H9 (cell line): ENCODE results near the gene C1QB. TPM values are rescaled to one million over a fixed set of nuclear protein-coding genes. Genes with fewer than 3 reads are reported as not detected.

Experiments used
- DNase-seq: peaks from one replicate; pipeline ENCODE4 v3.0.0-alpha.2; 2017
- H2AFZ ChIP-seq: one replicate; pipeline ENCODE4 v1.6.1; 2013; ENCODE audit warnings: mild to moderate bottlenecking, low read length, control low read depth, moderate library complexity
- H2AK5ac ChIP-seq: 2 replicates; pipeline ENCODE4 v1.6.1; 2013; ENCODE audit warnings: low read length, control low read depth, mixed read lengths; ENCODE audit not compliant: insufficient read length
- H2BK120ac ChIP-seq: one replicate; pipeline ENCODE4 v1.6.1; 2013; ENCODE audit warnings: low read depth, mild to moderate bottlenecking, low read length, control low read depth, inconsistent platforms; ENCODE audit not compliant: poor library complexity, severe bottlenecking
- H2BK12ac ChIP-seq: 2 replicates; pipeline ENCODE4 v1.6.1; 2013; ENCODE audit warnings: low read length, control low read depth, mixed read lengths, low read depth; ENCODE audit not compliant: insufficient read length
- H2BK15ac ChIP-seq: 2 replicates; pipeline ENCODE4 v1.6.1; 2013; ENCODE audit warnings: low read depth, low read length, control low read depth
- H2BK20ac ChIP-seq: one replicate; pipeline ENCODE4 v1.6.1; 2013; ENCODE audit warnings: low read depth, mild to moderate bottlenecking, low read length, control low read depth, inconsistent platforms; ENCODE audit not compliant: poor library complexity, severe bottlenecking
- H2BK5ac ChIP-seq: 2 replicates; pipeline ENCODE4 v1.6.1; 2013; ENCODE audit warnings: low read length, control low read depth, mixed read lengths; ENCODE audit not compliant: insufficient read length
- H3K14ac ChIP-seq: 2 replicates; pipeline ENCODE4 v1.6.1; 2013; ENCODE audit warnings: low read length, control low read depth; ENCODE audit not compliant: insufficient read depth
- H3K18ac ChIP-seq: 2 replicates; pipeline ENCODE4 v1.6.1; 2013; ENCODE audit warnings: low read depth, mild to moderate bottlenecking, mixed read lengths, low read length, control low read depth; ENCODE audit not compliant: insufficient read length
- H3K23ac ChIP-seq: 2 replicates; pipeline ENCODE4 v1.6.1; 2013; ENCODE audit warnings: low read length, control low read depth, mixed read lengths, low read depth; ENCODE audit not compliant: insufficient read length
- H3K23me2 ChIP-seq: 2 replicates; pipeline ENCODE4 v1.6.1; 2013; ENCODE audit warnings: low read depth, mild to moderate bottlenecking, mixed read lengths, low read length, control low read depth; ENCODE audit not compliant: insufficient read length, poor library complexity, severe bottlenecking
- H3K27ac ChIP-seq: 2 replicates; pipeline ENCODE4 v1.5.1; 2013; ENCODE audit warnings: low read length, control low read depth, mixed read lengths, low read depth; ENCODE audit not compliant: insufficient read length
- H3K27me3 ChIP-seq: 2 replicates; pipeline ENCODE4 v1.6.1; 2013; ENCODE audit warnings: low read length, control low read depth, inconsistent platforms; ENCODE audit not compliant: insufficient read depth
- H3K4ac ChIP-seq: 2 replicates; pipeline ENCODE4 v1.6.1; 2013; ENCODE audit warnings: low read depth, mild to moderate bottlenecking, control low read depth, inconsistent platforms, low read length, moderate library complexity
- H3K4me1 ChIP-seq: 2 replicates; pipeline ENCODE4 v1.6.1; 2013; ENCODE audit warnings: low read length, control low read depth, inconsistent platforms; ENCODE audit not compliant: insufficient read depth
- H3K4me2 ChIP-seq: 2 replicates; pipeline ENCODE4 v1.6.1; 2013; ENCODE audit warnings: low read length, control low read depth, mixed read lengths; ENCODE audit not compliant: insufficient read length, insufficient read depth
- H3K56ac ChIP-seq: 2 replicates; pipeline ENCODE4 v1.6.1; 2013; ENCODE audit warnings: low read depth, mild to moderate bottlenecking, mixed read lengths, low read length, control low read depth; ENCODE audit not compliant: insufficient read length
- H3K79me1 ChIP-seq: 2 replicates; pipeline ENCODE4 v1.6.1; 2013; ENCODE audit warnings: low read depth, mild to moderate bottlenecking, moderate library complexity, low read length, control low read depth, inconsistent platforms; ENCODE audit not compliant: insufficient read depth, poor library complexity, severe bottlenecking
- H3K79me2 ChIP-seq: 2 replicates; pipeline ENCODE4 v1.6.1; 2013; ENCODE audit warnings: low read length, control low read depth, inconsistent platforms; ENCODE audit not compliant: insufficient read depth
- H3K9ac ChIP-seq: 2 replicates; pipeline ENCODE4 v1.6.1; 2013; ENCODE audit warnings: low read length, control low read depth, mixed read lengths; ENCODE audit not compliant: insufficient read length; ENCODE audit errors: extremely low read depth
- H3K9me3 ChIP-seq: one replicate; pipeline ENCODE4 v1.6.1; 2013; ENCODE audit warnings: low read depth, low read length, inconsistent platforms; ENCODE audit not compliant: control insufficient read depth
- H3T11ph ChIP-seq: one replicate; pipeline ENCODE4 v1.6.1; 2013; ENCODE audit warnings: mild to moderate bottlenecking, low read length, control low read depth, inconsistent platforms
- H4K20me1 ChIP-seq: one replicate; pipeline ENCODE4 v1.6.1; 2013; ENCODE audit not compliant: control insufficient read depth, insufficient read length, insufficient read depth
- H4K5ac ChIP-seq: 2 replicates; pipeline ENCODE4 v1.6.1; 2013; ENCODE audit warnings: low read depth, mild to moderate bottlenecking, mixed read lengths, low read length, control low read depth; ENCODE audit not compliant: insufficient read length
- H4K8ac ChIP-seq: replicated peaks from 2 replicates; pipeline ENCODE4 v1.6.1; 2013; ENCODE audit warnings: low read length, control low read depth, mixed read lengths, low read depth; ENCODE audit not compliant: insufficient read length
- H4K91ac ChIP-seq: 2 replicates; pipeline ENCODE4 v1.6.1; 2013; ENCODE audit warnings: low read depth, mild to moderate bottlenecking, moderate library complexity, mixed read lengths, low read length, control low read depth; ENCODE audit not compliant: insufficient read length
- H3K27ac Mint-ChIP-seq, 3 experiments: 2 replicates in 2 of 3; 3 replicates in 1 of 3; pipeline ENCODE4 v1.8.0; 2020 to 2021; ENCODE audit warnings: mixed read lengths in 3 of 3, mild to moderate bottlenecking in 1 of 3, moderate library complexity in 1 of 3
- H3K27me3 Mint-ChIP-seq: 2 replicates; pipeline ENCODE4 v1.8.0; 2021; ENCODE audit warnings: low read depth, mild to moderate bottlenecking, moderate library complexity, mixed read lengths
- H3K36me3 Mint-ChIP-seq, 3 experiments: 2 replicates in 2 of 3; 3 replicates in 1 of 3; pipeline ENCODE4 v1.8.0; 2020 to 2021; ENCODE audit warnings: low read depth in 3 of 3, mixed read lengths in 3 of 3; ENCODE audit not compliant: insufficient read depth in 1 of 3
- H3K4me1 Mint-ChIP-seq, 2 experiments: 2 replicates each; pipeline ENCODE4 v1.8.0; 2020; ENCODE audit warnings: mixed read lengths in 2 of 2
- H3K4me3 Mint-ChIP-seq, 2 experiments: 2 replicates in 1 of 2; 3 replicates in 1 of 2; pipeline ENCODE4 v1.8.0; 2020 to 2021; ENCODE audit warnings: mild to moderate bottlenecking in 2 of 2, mixed read lengths in 2 of 2, moderate library complexity in 1 of 2
- H3K9me3 Mint-ChIP-seq, 2 experiments: 2 replicates in 1 of 2; 3 replicates in 1 of 2; pipeline ENCODE4 v1.8.0; 2020; ENCODE audit warnings: mild to moderate bottlenecking in 2 of 2, mixed read lengths in 2 of 2, moderate library complexity in 1 of 2
- WGBS: extraction: QIAGEN DNeasy Blood & Tissue Kit; methylation state at CpG from one replicate; pipeline ENCODE4 v1.1.7; 2013; ENCODE audit warnings: missing lambda C conversion rate, low lambda C conversion rate, mixed read lengths; ENCODE audit not compliant: insufficient read length; ENCODE audit errors: extremely low coverage; 5-methylcytosine and 5-hydroxymethylcytosine counted together
- total RNA-seq: library from RNA; stranded (reverse); gene quantifications from 2 replicates; pipeline ENCODE4 v1.2.1, GENCODE V29; 2021
- TF ChIP-seq, protein P1 (sequence below): fragments of 200-600 bp; sonication (generic); conservative IDR thresholded peaks from 3 replicates; pipeline ENCODE4 v1.8.0; 2021; ENCODE audit warnings: antibody characterized with exemption, mild to moderate bottlenecking

Gene C1QB
- total RNA-seq, 1 experiment from 2014 or later = not detected

- no peak overlapping the region for H2BK12ac ChIP-seq
These were observed 57.1 kb downstream of the C1QB start for GRCh38 chr1:22709891-22710700.

More at GRCh38 chr1:22709891-22710700, 57.1 kb downstream of the C1QB start:
- H2BK5ac ChIP-seq = no peak overlapping the region
- peaks cover 4% of the 10 kb centered on the region for H3K23me2 ChIP-seq
- H2BK20ac ChIP-seq = no peak overlapping the region
- H2AK5ac ChIP-seq = no peak overlapping the region
- Mint-ChIP-seq H3K9me3 (no peaks in the 10 kb centered on the region; a peak in 1 of 5 replicates), H3K36me3 (no peaks in the 10 kb centered on the region; a peak in 1 of 7 replicates), H3K27me3 (peaks cover 61% of the 10 kb centered on the region), H3K4me3 (peak overlapping the region; percentile 61 to 81), H3K27ac (no peak overlapping the region; a peak in 1 of 7 replicates), H3K4me1 (peaks cover 11 to 32% of the 10 kb centered on the region in 2 experiments)
- peak overlapping the region; percentile 21 for H3K4me2 ChIP-seq
- TF ChIP-seq, protein P1, sequence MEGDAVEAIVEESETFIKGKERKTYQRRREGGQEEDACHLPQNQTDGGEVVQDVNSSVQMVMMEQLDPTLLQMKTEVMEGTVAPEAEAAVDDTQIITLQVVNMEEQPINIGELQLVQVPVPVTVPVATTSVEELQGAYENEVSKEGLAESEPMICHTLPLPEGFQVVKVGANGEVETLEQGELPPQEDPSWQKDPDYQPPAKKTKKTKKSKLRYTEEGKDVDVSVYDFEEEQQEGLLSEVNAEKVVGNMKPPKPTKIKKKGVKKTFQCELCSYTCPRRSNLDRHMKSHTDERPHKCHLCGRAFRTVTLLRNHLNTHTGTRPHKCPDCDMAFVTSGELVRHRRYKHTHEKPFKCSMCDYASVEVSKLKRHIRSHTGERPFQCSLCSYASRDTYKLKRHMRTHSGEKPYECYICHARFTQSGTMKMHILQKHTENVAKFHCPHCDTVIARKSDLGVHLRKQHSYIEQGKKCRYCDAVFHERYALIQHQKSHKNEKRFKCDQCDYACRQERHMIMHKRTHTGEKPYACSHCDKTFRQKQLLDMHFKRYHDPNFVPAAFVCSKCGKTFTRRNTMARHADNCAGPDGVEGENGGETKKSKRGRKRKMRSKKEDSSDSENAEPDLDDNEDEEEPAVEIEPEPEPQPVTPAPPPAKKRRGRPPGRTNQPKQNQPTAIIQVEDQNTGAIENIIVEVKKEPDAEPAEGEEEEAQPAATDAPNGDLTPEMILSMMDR = no peak
- H2BK15ac ChIP-seq = no peak overlapping the region
- H2AFZ ChIP-seq = no peak overlapping the region
- WGBS = no CpG with 5 or more reads among the region's 50 CpGs
- H4K20me1 ChIP-seq = no peaks in the 10 kb centered on the region
- no peak overlapping the region for H4K5ac ChIP-seq
- no peak overlapping the region for H3K4ac ChIP-seq
- no peak overlapping the region for H3K27ac ChIP-seq
- no peak overlapping the region for H4K8ac ChIP-seq
- H2BK120ac ChIP-seq = no peak overlapping the region
- H3K9ac ChIP-seq = no peak overlapping the region
- H3T11ph ChIP-seq = no peak overlapping the region
- no peak overlapping the region for H3K56ac ChIP-seq
- no peaks in the 10 kb centered on the region for H3K79me1 ChIP-seq
- no peaks in the 10 kb centered on the region for H3K9me3 ChIP-seq
- no peak overlapping the region for H3K23ac ChIP-seq
- H3K79me2 ChIP-seq = no peaks in the 10 kb centered on the region
- no peak overlapping the region for H4K91ac ChIP-seq
- H3K27me3 ChIP-seq = peaks cover 5% of the 10 kb centered on the region; the same call in 1 of the 2 replicates
- no peak overlapping the region for H3K14ac ChIP-seq
- H3K18ac ChIP-seq = no peak overlapping the region
- DNase-seq = peak; percentile 55
- H3K4me1 ChIP-seq = no peaks in the 10 kb centered on the region
